Osteocyte (in vitro differentiated cells): ENCODE measurements around the gene BACH2. TPM values are rescaled to one million over a fixed set of nuclear protein-coding genes. Genes with fewer than 3 reads are reported as not detected.

Experiments
- DNase-seq: peaks from one replicate; pipeline ENCODE4 v3.0.0; 2021; ENCODE audit warnings: mixed read lengths; ENCODE audit not compliant: unreplicated experiment; ENCODE audit errors: extremely low spot score
- H3K27ac Mint-ChIP-seq: one replicate; pipeline ENCODE4 v1.8.0; 2021; ENCODE audit warnings: mild to moderate bottlenecking, mixed read lengths; ENCODE audit not compliant: unreplicated experiment
- H3K27me3 Mint-ChIP-seq: one replicate; pipeline ENCODE4 v1.8.0; 2021; ENCODE audit warnings: mixed read lengths; ENCODE audit not compliant: unreplicated experiment
- H3K36me3 Mint-ChIP-seq: one replicate; pipeline ENCODE4 v1.8.0; 2021; ENCODE audit warnings: mixed read lengths; ENCODE audit not compliant: unreplicated experiment
- H3K4me1 Mint-ChIP-seq: one replicate; pipeline ENCODE4 v1.8.0; 2021; ENCODE audit warnings: mixed read lengths; ENCODE audit not compliant: unreplicated experiment
- H3K4me3 Mint-ChIP-seq: one replicate; pipeline ENCODE4 v1.8.0; 2021; ENCODE audit warnings: mild to moderate bottlenecking, moderate library complexity, mixed read lengths; ENCODE audit not compliant: unreplicated experiment
- H3K9me3 Mint-ChIP-seq: one replicate; pipeline ENCODE4 v1.8.0; 2021; ENCODE audit warnings: mixed read lengths; ENCODE audit not compliant: unreplicated experiment
- CTCF ChIP-seq: fragments of 200-600 bp; sonication (generic); IDR thresholded peaks from 2 replicates; pipeline ENCODE4 v1.5.0; 2021; ENCODE audit warnings: antibody characterized with exemption, mild to moderate bottlenecking, moderate library complexity
- total RNA-seq: library from RNA; stranded (reverse); gene quantifications from 2 replicates; pipeline ENCODE4 v1.2.1, GENCODE V29; 2021

Gene BACH2
- total RNA-seq, 1 donor from 2014 or later = 1.6 TPM

- DNase-seq = no peak
- no peak overlapping the region for H3K4me3 Mint-ChIP-seq
- H3K4me1 Mint-ChIP-seq = peaks cover 8% of the 10 kb centered on the region
- no peak overlapping the region for H3K27ac Mint-ChIP-seq
- TF ChIP-seq CTCF = no peak
- no peaks in the 10 kb centered on the region for H3K36me3 Mint-ChIP-seq
- peaks cover 4% of the 10 kb centered on the region for H3K9me3 Mint-ChIP-seq
- H3K27me3 Mint-ChIP-seq = no peaks in the 10 kb centered on the region
These were observed 72.4 kb downstream of the BACH2 start for GRCh38 chr6:90224196-90224595.

- Mint-ChIP-seq H3K4me3 (no peak overlapping the region), H3K36me3 (no peaks in the 10 kb centered on the region), H3K9me3 (peaks cover 4% of the 10 kb centered on the region), H3K27me3 (no peaks in the 10 kb centered on the region), H3K4me1 (peaks cover 7% of the 10 kb centered on the region), H3K27ac (no peak overlapping the region)
- no peak for DNase-seq
- no peak for TF ChIP-seq CTCF
These were observed 73.9 kb downstream of the BACH2 start for GRCh38 chr6:90222724-90223198.

- no peaks in the 10 kb centered on the region for H3K27me3 Mint-ChIP-seq
- peaks cover 4% of the 10 kb centered on the region for H3K9me3 Mint-ChIP-seq
- H3K4me1 Mint-ChIP-seq = no peaks in the 10 kb centered on the region
- TF ChIP-seq CTCF = no peak
- DNase-seq = no peak
- no peaks in the 10 kb centered on the region for H3K36me3 Mint-ChIP-seq
- H3K27ac Mint-ChIP-seq = no peak overlapping the region
- H3K4me3 Mint-ChIP-seq = no peak overlapping the region
These were observed 74.6 kb downstream of the BACH2 start for GRCh38 chr6:90222008-90222407.

GRCh38 chr6:90221403-90221802 lies 75.2 kb downstream of the BACH2 start:
- Mint-ChIP-seq H3K27ac (no peak overlapping the region), H3K36me3 (no peaks in the 10 kb centered on the region), H3K27me3 (no peaks in the 10 kb centered on the region), H3K4me3 (no peak overlapping the region), H3K9me3 (peaks cover 4% of the 10 kb centered on the region), H3K4me1 (no peaks in the 10 kb centered on the region)
- DNase-seq = no peak
- no peak for TF ChIP-seq CTCF

GRCh38 chr6:90220273-90220672 lies 76.4 kb downstream of the BACH2 start:
- Mint-ChIP-seq H3K36me3 (no peaks in the 10 kb centered on the region), H3K27ac (no peak overlapping the region), H3K4me3 (no peak overlapping the region), H3K4me1 (no peaks in the 10 kb centered on the region), H3K27me3 (no peaks in the 10 kb centered on the region), H3K9me3 (peaks cover 4% of the 10 kb centered on the region)
- DNase-seq = no peak
- no peak for TF ChIP-seq CTCF
